ENCODE results near the gene TTC39B.
A peak's percentile ranks its signal among the peaks of the same experiment; 100 is the strongest.

Gene TTC39B

DNA sequence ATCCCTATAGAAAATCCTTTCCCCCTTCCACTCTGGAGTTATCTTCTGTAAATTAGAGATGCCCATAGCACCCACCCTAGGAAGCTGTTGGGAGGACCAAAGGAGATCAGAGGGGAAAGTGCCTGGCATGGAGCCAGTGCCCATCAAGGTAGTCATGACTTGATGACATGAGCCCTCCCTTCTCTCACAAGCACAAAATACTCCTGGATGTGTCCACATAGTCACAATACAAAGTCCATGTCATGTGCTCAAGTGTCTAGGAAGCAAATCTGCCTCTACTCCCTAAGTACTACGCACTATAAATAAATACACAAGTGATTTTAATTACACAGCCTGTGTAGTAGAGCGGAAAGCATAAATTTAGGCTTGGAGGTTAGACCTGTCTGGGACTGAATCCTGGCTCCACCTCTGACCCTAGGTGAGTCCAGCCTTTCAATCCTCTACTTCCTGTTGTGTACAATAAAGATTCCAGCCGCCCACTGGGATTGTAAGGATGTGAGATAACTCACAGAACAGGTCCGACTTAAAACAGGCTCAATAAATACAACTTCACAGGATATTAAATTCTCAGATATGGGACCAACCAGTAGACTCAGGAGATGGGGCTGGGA lies 30.6 kb downstream of the TTC39B start:
- no peak overlapping the region for H3K27ac ChIP-seq (ENCODE audit: insufficient read depth in 1 of 2, low read depth in 1 of 2, low read length in 2 of 2, poor library complexity in 1 of 2, severe bottlenecking in 2 of 2)

DNA sequence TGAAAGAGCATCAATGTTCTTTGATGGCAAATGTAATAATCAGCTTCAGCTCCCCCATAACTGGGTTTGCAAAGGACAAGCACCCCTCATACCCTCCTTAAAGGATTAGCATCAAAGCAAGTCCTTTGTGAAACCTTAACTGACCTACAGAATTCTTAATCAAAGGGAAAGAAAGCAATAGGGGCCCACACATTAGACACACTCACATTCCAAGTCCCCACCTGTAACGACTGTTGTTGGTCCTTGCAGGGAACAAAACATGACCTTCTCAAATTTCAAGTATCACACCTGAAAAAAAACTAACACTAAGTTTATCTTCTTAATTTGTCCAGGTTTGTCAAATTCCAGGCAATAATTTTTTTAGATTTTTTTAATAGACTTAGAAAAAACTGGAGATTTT lies 32.6 kb downstream of the TTC39B start:
- Histone ChIP-seq H3K9me3 (ENCODE audit: control extremely low read depth in 1 of 5, control insufficient read depth in 4 of 5, insufficient read depth in 2 of 5, low read depth in 1 of 5, low read length in 4 of 5) (no peaks in the 10 kb centered on the region), H3K4me1 (ENCODE audit: control extremely low read depth in 1 of 4, control insufficient read depth in 4 of 4, insufficient read depth in 4 of 4, low read length in 3 of 4) (peaks cover 0 to 2% (median 0%) of the 10 kb centered on the region in 4 experiments), H3K27ac (ENCODE audit: insufficient read depth in 1 of 2, low read depth in 1 of 2, low read length in 2 of 2, poor library complexity in 1 of 2, severe bottlenecking in 2 of 2) (no peak overlapping the region), H3K27me3 (replicated peaks in 2 of 5; ENCODE audit: control insufficient read depth in 4 of 5, insufficient read depth in 5 of 5, low read length in 4 of 5) (no peaks in the 10 kb centered on the region), H3K4me3 (ENCODE audit: control insufficient read depth in 1 of 7, extremely low read depth in 1 of 7, insufficient read depth in 4 of 7, low read depth in 2 of 7, low read length in 6 of 7) (no peak overlapping the region), H3K36me3 (ENCODE audit: control insufficient read depth in 4 of 4, insufficient read depth in 4 of 4, low read length in 3 of 4) (peaks cover 0 to 2% (median 0%) of the 10 kb centered on the region in 4 experiments)
- CTCF ChIA-PET: interaction anchor here (1.8 kb wide), 1 partner anchor 32 kb away, joined by 4 read pairs; no protein-coding TSS in a partner anchor
- POLR2A ChIA-PET: no interaction called here
- WGBS (ENCODE audit: insufficient coverage): no CpG with 5 or more reads among the region's 1 CpG
- no peak for DNase-seq

More for the DNA sequence above, 30.6 kb downstream of the TTC39B start:
- ChIA-PET POLR2A (no interaction called here), CTCF (interaction anchor here (1.7 kb wide), 2 partner anchors 11 to 159 kb away, joined by 4 read pairs; no protein-coding TSS in a partner anchor)
- Histone ChIP-seq H3K4me1 (ENCODE audit: control extremely low read depth in 1 of 4, control insufficient read depth in 4 of 4, insufficient read depth in 4 of 4, low read length in 3 of 4) (peaks cover 0 to 2% (median 0%) of the 10 kb centered on the region in 4 experiments), H3K4me3 (ENCODE audit: control insufficient read depth in 1 of 7, extremely low read depth in 1 of 7, insufficient read depth in 4 of 7, low read depth in 2 of 7, low read length in 6 of 7) (no peak overlapping the region), H3K27me3 (replicated peaks in 2 of 5; ENCODE audit: control insufficient read depth in 4 of 5, insufficient read depth in 5 of 5, low read length in 4 of 5) (no peaks in the 10 kb centered on the region), H3K9me3 (ENCODE audit: control extremely low read depth in 1 of 5, control insufficient read depth in 4 of 5, insufficient read depth in 2 of 5, low read depth in 1 of 5, low read length in 4 of 5) (no peaks in the 10 kb centered on the region), H3K36me3 (ENCODE audit: control insufficient read depth in 4 of 4, insufficient read depth in 4 of 4, low read length in 3 of 4) (peaks cover 0 to 1% (median 0%) of the 10 kb centered on the region in 4 experiments)
- WGBS (ENCODE audit: insufficient coverage): 100% methylated on average over 2 of the region's 4 CpGs
- no peak for DNase-seq

DNA sequence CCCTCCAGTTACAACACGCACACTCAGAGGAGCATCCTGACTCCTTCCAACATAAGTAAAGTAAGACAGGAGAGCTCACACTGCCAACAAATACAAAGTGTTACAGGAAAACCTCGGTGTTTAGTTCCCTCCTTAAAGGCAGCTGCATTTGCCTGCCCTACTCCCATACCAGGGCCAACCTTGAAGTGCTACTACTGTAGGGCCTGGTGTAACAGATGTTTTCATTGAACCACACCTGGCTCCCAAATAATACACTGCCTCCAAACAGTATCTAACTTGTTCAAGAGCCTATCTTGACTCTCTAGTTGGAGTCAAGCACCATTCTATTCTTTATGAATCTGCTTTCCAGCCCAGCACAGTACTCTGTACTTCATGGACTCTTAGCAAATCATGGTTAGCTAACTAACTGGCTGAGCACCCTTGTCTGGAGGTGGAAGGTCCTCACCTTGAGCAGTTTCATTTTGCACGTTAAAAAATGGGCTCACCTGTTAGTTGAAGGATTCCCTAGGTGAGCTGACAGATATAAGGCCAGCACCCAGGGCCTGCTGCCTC lies 34.6 kb downstream of the TTC39B start:
- no peak for DNase-seq
- Histone ChIP-seq H3K27ac (ENCODE audit: insufficient read depth in 1 of 2, low read depth in 1 of 2, low read length in 2 of 2, poor library complexity in 1 of 2, severe bottlenecking in 2 of 2) (no peak overlapping the region), H3K27me3 (replicated peaks in 2 of 5; ENCODE audit: control insufficient read depth in 4 of 5, insufficient read depth in 5 of 5, low read length in 4 of 5) (no peaks in the 10 kb centered on the region), H3K4me1 (ENCODE audit: control extremely low read depth in 1 of 4, control insufficient read depth in 4 of 4, insufficient read depth in 4 of 4, low read length in 3 of 4) (peaks cover 0 to 4% (median 3%) of the 10 kb centered on the region in 4 experiments), H3K36me3 (ENCODE audit: control insufficient read depth in 4 of 4, insufficient read depth in 4 of 4, low read length in 3 of 4) (peaks cover 0 to 2% (median 0%) of the 10 kb centered on the region in 4 experiments), H3K9me3 (ENCODE audit: control extremely low read depth in 1 of 5, control insufficient read depth in 4 of 5, insufficient read depth in 2 of 5, low read depth in 1 of 5, low read length in 4 of 5) (no peaks in the 10 kb centered on the region), H3K4me3 (ENCODE audit: control insufficient read depth in 1 of 7, extremely low read depth in 1 of 7, insufficient read depth in 4 of 7, low read depth in 2 of 7, low read length in 6 of 7) (no peak overlapping the region)
- CTCF ChIA-PET: interaction anchor here (0.9 to 1.7 kb wide), 7 partner anchors 12 to 154 kb away, joined by 3 to 7 read pairs (median 4); no protein-coding TSS in a partner anchor
- POLR2A ChIA-PET: no interaction called here
- WGBS (ENCODE audit: insufficient coverage): 100% methylated on average over 3 of the region's 3 CpGs

DNA sequence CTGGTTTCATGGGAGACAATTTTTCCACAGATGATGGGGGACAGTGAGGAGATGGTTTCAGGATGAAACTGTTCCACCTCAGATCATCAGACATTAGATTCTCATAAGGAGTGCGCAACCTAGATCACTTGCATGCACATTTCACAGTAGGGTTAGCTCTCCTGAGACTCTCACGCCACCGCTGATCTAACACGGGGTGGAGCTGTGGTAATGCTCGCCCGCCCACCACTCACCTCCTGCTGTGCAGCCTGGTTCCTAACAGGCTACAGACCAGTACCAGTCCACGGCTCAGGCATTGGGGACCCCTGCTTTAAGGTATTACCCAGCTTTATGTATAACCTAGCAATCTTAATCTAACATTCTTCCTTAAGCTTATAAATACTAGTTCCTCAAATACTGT lies 35.6 kb downstream of the TTC39B start:
- Histone ChIP-seq H3K36me3 (ENCODE audit: control insufficient read depth in 4 of 4, insufficient read depth in 4 of 4, low read length in 3 of 4) (peaks cover 0 to 2% (median 0%) of the 10 kb centered on the region in 4 experiments), H3K4me3 (ENCODE audit: control insufficient read depth in 1 of 7, extremely low read depth in 1 of 7, insufficient read depth in 4 of 7, low read depth in 2 of 7, low read length in 6 of 7) (no peak overlapping the region), H3K27ac (ENCODE audit: insufficient read depth in 1 of 2, low read depth in 1 of 2, low read length in 2 of 2, poor library complexity in 1 of 2, severe bottlenecking in 2 of 2) (no peak overlapping the region), H3K4me1 (ENCODE audit: control extremely low read depth in 1 of 4, control insufficient read depth in 4 of 4, insufficient read depth in 4 of 4, low read length in 3 of 4) (peaks cover 0 to 4% (median 3%) of the 10 kb centered on the region in 4 experiments), H3K9me3 (ENCODE audit: control extremely low read depth in 1 of 5, control insufficient read depth in 4 of 5, insufficient read depth in 2 of 5, low read depth in 1 of 5, low read length in 4 of 5) (no peaks in the 10 kb centered on the region), H3K27me3 (replicated peaks in 2 of 5; ENCODE audit: control insufficient read depth in 4 of 5, insufficient read depth in 5 of 5, low read length in 4 of 5) (no peaks in the 10 kb centered on the region)
- CTCF ChIA-PET: interaction anchor here (1.3 to 1.5 kb wide), 2 partner anchors 16 to 145 kb away, joined by 5 to 7 read pairs; no protein-coding TSS in a partner anchor
- 100% methylated on average over 6 of the region's 7 CpGs for WGBS (ENCODE audit: insufficient coverage)
- DNase-seq: no peak
- POLR2A ChIA-PET: no interaction called here

DNA sequence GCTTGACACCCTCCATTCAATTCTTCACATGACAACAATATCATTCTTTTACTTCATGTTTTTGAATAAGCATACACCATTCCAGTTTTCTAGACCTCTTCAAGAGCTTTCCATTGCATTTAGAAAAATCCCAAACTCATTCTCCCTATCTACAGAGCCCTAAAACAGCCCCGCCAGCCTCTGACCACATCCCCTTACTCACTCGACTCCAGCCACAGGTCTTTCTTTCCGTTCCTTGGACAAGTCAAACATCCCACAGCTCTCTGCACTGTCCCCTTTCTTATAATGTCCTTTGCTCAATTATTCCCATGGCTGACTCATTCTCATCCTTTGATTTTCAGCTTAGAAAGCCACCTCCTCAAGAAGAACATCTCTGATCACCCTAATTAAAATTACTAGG lies 38.2 kb downstream of the TTC39B start:
- H3K27me3 ChIP-seq (replicated peaks in 2 of 5; ENCODE audit: control insufficient read depth in 4 of 5, insufficient read depth in 5 of 5, low read length in 4 of 5): no peaks in the 10 kb centered on the region
- peaks cover 0 to 7% (median 5%) of the 10 kb centered on the region in 4 experiments for H3K4me1 ChIP-seq (ENCODE audit: control extremely low read depth in 1 of 4, control insufficient read depth in 4 of 4, insufficient read depth in 4 of 4, low read length in 3 of 4)
- POLR2A ChIA-PET: no interaction called here
- DNase-seq: peak in 2 of 3 donors; percentile 40 to 61
- CTCF ChIA-PET: interaction anchor here (1.0 to 1.4 kb wide), 3 partner anchors 10 to 269 kb away, joined by 3 read pairs; no protein-coding TSS in a partner anchor
- H3K9me3 ChIP-seq (ENCODE audit: control extremely low read depth in 1 of 5, control insufficient read depth in 4 of 5, insufficient read depth in 2 of 5, low read depth in 1 of 5, low read length in 4 of 5): no peaks in the 10 kb centered on the region
- no peak overlapping the region for H3K4me3 ChIP-seq (ENCODE audit: control insufficient read depth in 1 of 7, extremely low read depth in 1 of 7, insufficient read depth in 4 of 7, low read depth in 2 of 7, low read length in 6 of 7)
- H3K36me3 ChIP-seq (ENCODE audit: control insufficient read depth in 4 of 4, insufficient read depth in 4 of 4, low read length in 3 of 4): peaks cover 0 to 2% (median 0%) of the 10 kb centered on the region in 4 experiments
- H3K27ac ChIP-seq (ENCODE audit: insufficient read depth in 1 of 2, low read depth in 1 of 2, low read length in 2 of 2, poor library complexity in 1 of 2, severe bottlenecking in 2 of 2): no peak overlapping the region
- WGBS (ENCODE audit: insufficient coverage): 40% methylated on average over 3 of the region's 3 CpGs

DNA sequence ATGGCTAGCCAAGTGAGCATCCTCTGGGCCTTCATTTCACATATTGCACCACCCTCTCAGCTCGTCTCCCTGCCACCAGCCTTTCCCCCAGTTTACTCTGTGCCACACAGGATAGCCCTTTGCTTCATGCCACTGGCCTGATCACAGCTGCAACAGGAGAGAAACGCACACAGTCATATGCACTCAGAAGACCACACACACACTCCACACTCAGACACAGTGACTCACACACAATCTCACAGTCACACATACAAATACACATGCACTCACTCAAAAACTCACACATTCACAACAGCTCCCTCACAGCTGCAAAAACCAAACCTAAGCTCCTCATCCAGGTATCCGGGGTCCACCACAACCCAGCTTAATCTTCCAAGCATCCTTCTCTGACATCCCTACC lies 38.7 kb downstream of the TTC39B start:
- Histone ChIP-seq H3K27me3 (replicated peaks in 2 of 5; ENCODE audit: control insufficient read depth in 4 of 5, insufficient read depth in 5 of 5, low read length in 4 of 5) (no peaks in the 10 kb centered on the region), H3K27ac (ENCODE audit: insufficient read depth in 1 of 2, low read depth in 1 of 2, low read length in 2 of 2, poor library complexity in 1 of 2, severe bottlenecking in 2 of 2) (no peak overlapping the region), H3K4me1 (ENCODE audit: control extremely low read depth in 1 of 4, control insufficient read depth in 4 of 4, insufficient read depth in 4 of 4, low read length in 3 of 4) (peaks cover 0 to 10% (median 5%) of the 10 kb centered on the region in 4 experiments), H3K36me3 (ENCODE audit: control insufficient read depth in 4 of 4, insufficient read depth in 4 of 4, low read length in 3 of 4) (peaks cover 0 to 2% (median 0%) of the 10 kb centered on the region in 4 experiments), H3K9me3 (ENCODE audit: control extremely low read depth in 1 of 5, control insufficient read depth in 4 of 5, insufficient read depth in 2 of 5, low read depth in 1 of 5, low read length in 4 of 5) (no peaks in the 10 kb centered on the region), H3K4me3 (ENCODE audit: control insufficient read depth in 1 of 7, extremely low read depth in 1 of 7, insufficient read depth in 4 of 7, low read depth in 2 of 7, low read length in 6 of 7) (no peak overlapping the region)
- ChIA-PET CTCF (interaction anchor here (1.0 to 1.4 kb wide), 3 partner anchors 11 to 269 kb away, joined by 3 read pairs; no protein-coding TSS in a partner anchor), POLR2A (no interaction called here)
- WGBS (ENCODE audit: insufficient coverage): 94% methylated on average over 3 of the region's 3 CpGs
- peak in 1 of 3 donors; percentile 27 for DNase-seq

DNA sequence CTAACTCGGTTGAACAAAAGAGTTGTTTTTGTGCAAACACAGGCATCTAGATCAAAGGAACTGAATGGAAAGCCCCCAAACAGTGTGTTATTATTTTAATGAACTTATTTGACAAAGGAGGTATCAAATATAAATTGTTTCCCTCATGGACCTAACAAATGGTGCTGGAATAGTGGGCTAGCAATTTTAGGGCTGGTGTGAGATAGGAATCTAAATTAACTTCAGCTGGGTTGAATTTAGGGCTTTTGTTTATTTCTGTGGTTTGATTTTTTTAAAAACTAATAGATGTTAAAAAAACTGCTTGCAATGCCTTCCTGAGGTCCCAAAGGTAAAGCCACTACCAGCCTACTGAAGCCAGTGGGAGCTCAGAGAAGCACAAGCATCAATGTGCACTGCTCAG lies 42.1 kb downstream of the TTC39B start:
- Histone ChIP-seq H3K27ac (ENCODE audit: insufficient read depth in 1 of 2, low read depth in 1 of 2, low read length in 2 of 2, poor library complexity in 1 of 2, severe bottlenecking in 2 of 2) (no peak overlapping the region), H3K36me3 (ENCODE audit: control insufficient read depth in 4 of 4, insufficient read depth in 4 of 4, low read length in 3 of 4) (no peaks in the 10 kb centered on the region), H3K4me3 (ENCODE audit: control insufficient read depth in 1 of 7, extremely low read depth in 1 of 7, insufficient read depth in 4 of 7, low read depth in 2 of 7, low read length in 6 of 7) (no peak overlapping the region), H3K27me3 (replicated peaks in 2 of 5; ENCODE audit: control insufficient read depth in 4 of 5, insufficient read depth in 5 of 5, low read length in 4 of 5) (no peaks in the 10 kb centered on the region), H3K4me1 (ENCODE audit: control extremely low read depth in 1 of 4, control insufficient read depth in 4 of 4, insufficient read depth in 4 of 4, low read length in 3 of 4) (peaks cover 0 to 10% (median 5%) of the 10 kb centered on the region in 4 experiments), H3K9me3 (ENCODE audit: control extremely low read depth in 1 of 5, control insufficient read depth in 4 of 5, insufficient read depth in 2 of 5, low read depth in 1 of 5, low read length in 4 of 5) (no peaks in the 10 kb centered on the region)
- DNase-seq: no peak
- POLR2A ChIA-PET: no interaction called here
- no CpG with 5 or more reads among the region's 1 CpG for WGBS (ENCODE audit: insufficient coverage)
- CTCF ChIA-PET: interaction anchor here (0.9 kb wide), 1 partner anchor 116 kb away, joined by 3 read pairs; no protein-coding TSS in a partner anchor

Measured in common myeloid progenitor, CD34-positive (primary cell).